K562 (cell line): Measurements from ENCODE around the gene WASF3. TPM values are rescaled to one million over a fixed set of nuclear protein-coding genes. Genes with fewer than 3 reads are reported as not detected.

ENCODE experiments used
- ATAC-seq: fragments of 200-7000 bp; cut with Tn5 transposase; 3 replicates; pipeline ENCODE4 v1.9.1; 2020; ENCODE audit warnings: moderate library complexity
- BruUV-seq: library from RNA; stranded (reverse); fragments of 400-500 nt; replicated peaks from 2 replicates; lab custom pipeline; 2021; lab: Mats Ljungman, UMichigan
- CTCF ChIA-PET: fragments of 300-600 bp; formaldehyde crosslinking; extraction: SDS; loops from one replicate; lab custom pipeline; 2021; ENCODE audit warnings: low intra/inter-chr PET ratio; lab: Yijun Ruan, JAX
- POLR2A ChIA-PET: fragments of 300-600, 350-650 bp; sonication (Branson Sonifier 250); formaldehyde crosslinking; extraction: SDS; loops from one replicate; lab custom pipeline; 2021; ENCODE audit warnings: antibody characterized with exemption, inconsistent platforms; lab: Yijun Ruan, JAX
- DNase-seq, 4 experiments: peaks; one replicate each; pipeline versions ENCODE4 v3.0.0 to v3.0.0-alpha.2; 2011 to 2018; ENCODE audit warnings: low spot score in 3 of 4, mixed read lengths in 3 of 4; ENCODE audit errors: extremely low read depth in 1 of 4
- FAIRE-seq: peaks from 2 replicates; lab custom pipeline; 2011; peaks lifted over from hg19 to GRCh38; lab: Jason Lieb, UNC
- H2AFZ ChIP-seq: 2 replicates; pipeline ENCODE4 v1.6.0; 2011; ENCODE audit warnings: low read depth, low read length, control low read depth, inconsistent platforms
- H3K27ac ChIP-seq: fragments of 200-600 bp; 3 replicates; pipeline ENCODE4 v1.8.0; 2011; ENCODE audit warnings: low read depth, mild to moderate bottlenecking, control low read depth, inconsistent platforms, low read length, moderate library complexity, mixed read lengths; ENCODE audit errors: extremely low read depth
- H3K27me3 ChIP-seq, 2 experiments: fragments of 300-600 bp in 1 of 2; 2 replicates in 1 of 2; 3 replicates in 1 of 2; pipeline versions ENCODE4 v1.6.0 to v1.8.0; 2011; ENCODE audit warnings: inconsistent platforms in 2 of 2, low read length in 2 of 2, mild to moderate bottlenecking in 1 of 2, mixed read lengths in 1 of 2, moderate library complexity in 1 of 2; ENCODE audit not compliant: control insufficient read depth in 2 of 2, insufficient read depth in 2 of 2
- H3K36me3 ChIP-seq: fragments of 300-600 bp; 3 replicates; pipeline ENCODE4 v1.8.0; 2011; ENCODE audit warnings: mild to moderate bottlenecking, low read length, inconsistent platforms; ENCODE audit not compliant: control insufficient read depth, insufficient read depth
- H3K4me1 ChIP-seq, 2 experiments: fragments of 200-600 bp in 1 of 2; replicated peaks in 1 of 2; 2 replicates in 1 of 2; 3 replicates in 1 of 2; pipeline versions ENCODE4 v1.5.1 to v1.8.0; 2011; ENCODE audit warnings: inconsistent platforms in 2 of 2, low read length in 2 of 2, mild to moderate bottlenecking in 1 of 2, mixed read lengths in 1 of 2, moderate library complexity in 1 of 2; ENCODE audit not compliant: control insufficient read depth in 2 of 2, insufficient read depth in 2 of 2
- H3K4me2 ChIP-seq: 2 replicates; pipeline ENCODE4 v1.6.1; 2011; ENCODE audit warnings: low read length, control low read depth, inconsistent platforms, mixed read lengths; ENCODE audit not compliant: insufficient read depth
- H3K4me3 ChIP-seq: fragments of 200-600 bp; sonication (generic), shearing (Covaris generic); 2 replicates; pipeline ENCODE4 v1.5.1; 2016; ENCODE audit warnings: control low read depth, inconsistent platforms
- H3K79me2 ChIP-seq: fragments of 200-600 bp; 3 replicates; pipeline ENCODE4 v1.8.0; 2011; ENCODE audit warnings: low read length, inconsistent platforms; ENCODE audit not compliant: control insufficient read depth, insufficient read depth
- H3K9ac ChIP-seq, 2 experiments: 2 replicates each; pipeline versions ENCODE4 v1.6.0 to v1.6.1; 2011; ENCODE audit warnings: low read depth in 2 of 2, low read length in 2 of 2, control low read depth in 1 of 2, inconsistent platforms in 1 of 2, mild to moderate bottlenecking in 1 of 2, mixed read lengths in 1 of 2; ENCODE audit not compliant: insufficient read depth in 1 of 2
- H3K9me1 ChIP-seq: one replicate; pipeline ENCODE4 v1.6.0; 2011; ENCODE audit warnings: inconsistent platforms, mild to moderate bottlenecking, low read length, moderate library complexity; ENCODE audit not compliant: control insufficient read depth, insufficient read depth
- H3K9me3 ChIP-seq: replicated peaks from 2 replicates; pipeline ENCODE4 v1.5.1; 2011; ENCODE audit warnings: low read depth, low read length, inconsistent platforms; ENCODE audit not compliant: control insufficient read depth, insufficient read depth
- H4K20me1 ChIP-seq: replicated peaks from 2 replicates; pipeline ENCODE4 v1.6.1; 2011; ENCODE audit warnings: low read length, inconsistent platforms, mixed read lengths; ENCODE audit not compliant: control insufficient read depth, insufficient read depth
- ARHGAP35 ChIP-seq: fragments of 450-650 bp; IDR thresholded peaks from 2 replicates; pipeline ENCODE4 v1.6.1; 2018; ENCODE audit not compliant: partially characterized antibody
- ARID2 ChIP-seq: fragments of 450-650 bp; IDR thresholded peaks from 2 replicates; pipeline ENCODE4 v1.6.1; 2017; ENCODE audit warnings: antibody characterized with exemption, mild to moderate bottlenecking
- FIP1L1 ChIP-seq: fragments of 200-400 bp; formaldehyde crosslinking; IDR thresholded peaks from 2 replicates; pipeline ENCODE4 v1.6.1; 2018; ENCODE audit warnings: mild to moderate bottlenecking, low read depth, low read length; ENCODE audit not compliant: poor library complexity, severe bottlenecking
- MAZ ChIP-seq, 2 experiments: fragments of 450-650 bp in 1 of 2; sonication (generic) in 1 of 2; formaldehyde crosslinking; IDR thresholded peaks in 1 of 2; conservative IDR thresholded peaks in 1 of 2; 2 replicates each; pipeline versions ENCODE4 v1.4.0 to v1.5.0; 2020; ENCODE audit warnings: mild to moderate bottlenecking in 1 of 2, missing genetic modification reagents in 1 of 2
- PHF8 ChIP-seq: fragments of 200-600 bp; sonication (generic); IDR thresholded peaks from 2 replicates; pipeline ENCODE4 v1.6.1; 2012; ENCODE audit warnings: mixed run types, mild to moderate bottlenecking, inconsistent platforms, low read length, moderate library complexity, borderline replicate concordance
- POLR2H ChIP-seq: IDR thresholded peaks from 2 replicates; pipeline ENCODE4 v1.6.1; 2016; ENCODE audit warnings: missing genetic modification characterization, low read depth, mild to moderate bottlenecking, control low read depth, missing compliant biosample characterization, moderate library complexity
- ZFP36 ChIP-seq: fragments of 150-350 bp; IDR thresholded peaks from 2 replicates; pipeline ENCODE4 v1.6.1; 2018; ENCODE audit warnings: low read length, low read depth; ENCODE audit not compliant: partially characterized antibody
- ZNF57 ChIP-seq: fragments of 450-650 bp; formaldehyde crosslinking; IDR thresholded peaks from 2 replicates; pipeline ENCODE4 v1.4.0; 2020; ENCODE audit warnings: mild to moderate bottlenecking, moderate library complexity
- WGBS: fragments of 100-300 bp; shearing (Covaris generic); methylation state at CpG from one replicate; pipeline ENCODE4 v1.1.6; 2016; ENCODE audit warnings: low coverage, mixed read lengths; ENCODE audit not compliant: insufficient coverage; ENCODE audit errors: missing lambda C conversion rate; 5-methylcytosine and 5-hydroxymethylcytosine counted together
- in situ Hi-C: fragments of 300-500 bp; cut with MboI; formaldehyde crosslinking; loops from 4 replicates; pipeline ENCODE4 v1.15.0; 2018; ENCODE audit warnings: inconsistent platforms, mixed read lengths
- intact Hi-C: fragments of 100-400 bp; cut with micrococcal nuclease; formaldehyde crosslinking; loops from 2 replicates; pipeline ENCODE4 v1.14.2; 2022
- polyA plus RNA-seq, 8 experiments: library from polyadenylated mRNA; depleted of rRNA in 4 of 8; stranded (reverse) in 5 of 8; unstranded in 3 of 8; fragments of >200 nt; fragmentation: Nextera tagmentation in 2 of 8; fragmentation: Illumina TruSeq in 1 of 8; extraction: Ambion mirVana in 2 of 8; extraction: Trizol in 1 of 8; gene quantifications; 2 replicates each; pipeline versions ENCODE4 v1.2.1 to v1.2.3, GENCODE V29; 2011 to 2014; ENCODE audit warnings: inconsistent platforms in 1 of 8, missing spikeins in 1 of 8
- total RNA-seq, 7 experiments: library from RNA; depleted of rRNA in 6 of 7; stranded (reverse); fragments of >200 nt in 6 of 7; fragmentation: Illumina TruSeq in 2 of 7; extraction: Trizol in 2 of 7; gene quantifications; 2 replicates each; pipeline versions ENCODE4 v1.2.1 to v1.2.3, GENCODE V29; 2011 to 2021; ENCODE audit warnings: low replicate concordance in 1 of 7
- TF ChIP-seq, protein P1 (sequence below): fragments of 250-450 bp; sonication (Bioruptor Pico); IDR thresholded peaks from 2 replicates; pipeline ENCODE4 v1.9.0; 2021; ENCODE audit warnings: mild to moderate bottlenecking, inconsistent platforms
- TF ChIP-seq, protein P2 (sequence below): fragments of 450-650 bp; conservative IDR thresholded peaks from 2 replicates; pipeline ENCODE4 v1.6.1; 2016; ENCODE audit warnings: missing genetic modification characterization, low read depth, mild to moderate bottlenecking, control low read depth, missing compliant biosample characterization
- TF ChIP-seq, protein P3 (sequence below): fragments of 250-450 bp; sonication (Bioruptor Pico); IDR thresholded peaks from 2 replicates; pipeline ENCODE4 v1.5.0; 2021; ENCODE audit warnings: mild to moderate bottlenecking, moderate library complexity

WASF3 gene
- total and polyA plus RNA-seq, 9 of the 15 experiments (the other 6 are each of a cell fraction or from before 2014, with no cell fraction given) = 0.04 to 0.43 (median 0.11) TPM

DNA sequence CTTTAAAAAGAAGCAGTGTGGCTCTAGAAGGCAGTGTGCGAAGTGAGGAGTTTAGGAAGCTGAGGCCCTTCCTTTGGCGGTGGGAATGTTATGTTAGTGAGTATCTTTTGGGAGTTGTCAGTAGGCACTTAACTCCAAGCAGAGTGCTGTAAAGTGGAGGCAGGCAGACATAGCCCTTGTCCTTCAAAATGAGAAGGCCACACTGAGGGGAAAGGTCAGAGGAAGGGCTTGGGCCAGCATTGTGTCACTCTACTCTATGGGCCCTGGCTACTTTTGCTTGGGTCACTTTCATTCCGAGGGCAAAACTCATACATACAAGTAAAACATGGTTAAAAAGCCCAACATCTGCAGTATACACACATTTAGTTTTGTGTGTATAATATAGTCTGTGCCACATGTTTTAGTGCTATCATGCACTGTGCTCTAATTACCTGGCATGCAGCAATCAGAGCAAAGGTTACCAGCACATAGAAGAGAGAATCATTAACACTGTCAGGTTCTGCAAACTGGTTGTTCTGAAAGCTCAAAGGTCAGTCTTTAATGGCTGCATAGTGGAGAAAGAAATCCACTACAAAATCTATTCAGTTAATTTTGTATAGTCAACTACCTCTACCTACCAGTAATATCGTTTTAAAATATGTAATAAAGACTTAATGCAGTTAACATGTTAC, 64.4 kb downstream of the WASF3 start:
- WGBS = 0% methylated on average over 2 of the region's 4 CpGs
- FAIRE-seq (no peak), DNase-seq (no peak), ATAC-seq (no peak)
- ChIA-PET POLR2A (interaction anchor here (0.6 to 1.0 kb wide), 2 partner anchors 16 to 120 kb away, joined by 3 read pairs; no protein-coding TSS in a partner anchor), CTCF (no interaction called here)
- Histone ChIP-seq H4K20me1 (no peaks in the 10 kb centered on the region), H3K4me2 (no peak overlapping the region), H3K4me1 (no peaks in the 10 kb centered on the region), H3K9me3 (no peaks in the 10 kb centered on the region), H3K27ac (no peak overlapping the region), H3K27me3 (no peaks in the 10 kb centered on the region), H3K4me3 (no peak overlapping the region), H3K9me1 (no peaks in the 10 kb centered on the region), H3K9ac (no peak overlapping the region), H3K79me2 (no peaks in the 10 kb centered on the region), H3K36me3 (no peaks in the 10 kb centered on the region), H2AFZ (no peak overlapping the region)
- intact Hi-C loops (no loop called here), in situ Hi-C loops (loop anchor here (10.0 kb wide), 1 partner anchor 437 kb away; no protein-coding TSS in a partner anchor)
- no TSS peak for BruUV-seq
- TF ChIP-seq PHF8 (no peak), ARID2 (no peak), FIP1L1 (no peak), MAZ (CRISPR knock-in tag; conservative IDR thresholded peaks at IDR 0.05 in 1 of 2, IDR thresholded peaks at IDR 0.05 in 1 of 2) (no peak), ZFP36 (no peak), ARHGAP35 (no peak), ZNF57 (CRISPR knock-in tag) (no peak), POLR2H (no peak)
- TF ChIP-seq, protein P1, sequence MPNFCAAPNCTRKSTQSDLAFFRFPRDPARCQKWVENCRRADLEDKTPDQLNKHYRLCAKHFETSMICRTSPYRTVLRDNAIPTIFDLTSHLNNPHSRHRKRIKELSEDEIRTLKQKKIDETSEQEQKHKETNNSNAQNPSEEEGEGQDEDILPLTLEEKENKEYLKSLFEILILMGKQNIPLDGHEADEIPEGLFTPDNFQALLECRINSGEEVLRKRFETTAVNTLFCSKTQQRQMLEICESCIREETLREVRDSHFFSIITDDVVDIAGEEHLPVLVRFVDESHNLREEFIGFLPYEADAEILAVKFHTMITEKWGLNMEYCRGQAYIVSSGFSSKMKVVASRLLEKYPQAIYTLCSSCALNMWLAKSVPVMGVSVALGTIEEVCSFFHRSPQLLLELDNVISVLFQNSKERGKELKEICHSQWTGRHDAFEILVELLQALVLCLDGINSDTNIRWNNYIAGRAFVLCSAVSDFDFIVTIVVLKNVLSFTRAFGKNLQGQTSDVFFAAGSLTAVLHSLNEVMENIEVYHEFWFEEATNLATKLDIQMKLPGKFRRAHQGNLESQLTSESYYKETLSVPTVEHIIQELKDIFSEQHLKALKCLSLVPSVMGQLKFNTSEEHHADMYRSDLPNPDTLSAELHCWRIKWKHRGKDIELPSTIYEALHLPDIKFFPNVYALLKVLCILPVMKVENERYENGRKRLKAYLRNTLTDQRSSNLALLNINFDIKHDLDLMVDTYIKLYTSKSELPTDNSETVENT (CRISPR knock-in tag) = no peak
- TF ChIP-seq, protein P2, sequence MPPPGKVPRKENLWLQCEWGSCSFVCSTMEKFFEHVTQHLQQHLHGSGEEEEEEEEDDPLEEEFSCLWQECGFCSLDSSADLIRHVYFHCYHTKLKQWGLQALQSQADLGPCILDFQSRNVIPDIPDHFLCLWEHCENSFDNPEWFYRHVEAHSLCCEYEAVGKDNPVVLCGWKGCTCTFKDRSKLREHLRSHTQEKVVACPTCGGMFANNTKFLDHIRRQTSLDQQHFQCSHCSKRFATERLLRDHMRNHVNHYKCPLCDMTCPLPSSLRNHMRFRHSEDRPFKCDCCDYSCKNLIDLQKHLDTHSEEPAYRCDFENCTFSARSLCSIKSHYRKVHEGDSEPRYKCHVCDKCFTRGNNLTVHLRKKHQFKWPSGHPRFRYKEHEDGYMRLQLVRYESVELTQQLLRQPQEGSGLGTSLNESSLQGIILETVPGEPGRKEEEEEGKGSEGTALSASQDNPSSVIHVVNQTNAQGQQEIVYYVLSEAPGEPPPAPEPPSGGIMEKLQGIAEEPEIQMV (tag) = no peak
- TF ChIP-seq, protein P3, sequence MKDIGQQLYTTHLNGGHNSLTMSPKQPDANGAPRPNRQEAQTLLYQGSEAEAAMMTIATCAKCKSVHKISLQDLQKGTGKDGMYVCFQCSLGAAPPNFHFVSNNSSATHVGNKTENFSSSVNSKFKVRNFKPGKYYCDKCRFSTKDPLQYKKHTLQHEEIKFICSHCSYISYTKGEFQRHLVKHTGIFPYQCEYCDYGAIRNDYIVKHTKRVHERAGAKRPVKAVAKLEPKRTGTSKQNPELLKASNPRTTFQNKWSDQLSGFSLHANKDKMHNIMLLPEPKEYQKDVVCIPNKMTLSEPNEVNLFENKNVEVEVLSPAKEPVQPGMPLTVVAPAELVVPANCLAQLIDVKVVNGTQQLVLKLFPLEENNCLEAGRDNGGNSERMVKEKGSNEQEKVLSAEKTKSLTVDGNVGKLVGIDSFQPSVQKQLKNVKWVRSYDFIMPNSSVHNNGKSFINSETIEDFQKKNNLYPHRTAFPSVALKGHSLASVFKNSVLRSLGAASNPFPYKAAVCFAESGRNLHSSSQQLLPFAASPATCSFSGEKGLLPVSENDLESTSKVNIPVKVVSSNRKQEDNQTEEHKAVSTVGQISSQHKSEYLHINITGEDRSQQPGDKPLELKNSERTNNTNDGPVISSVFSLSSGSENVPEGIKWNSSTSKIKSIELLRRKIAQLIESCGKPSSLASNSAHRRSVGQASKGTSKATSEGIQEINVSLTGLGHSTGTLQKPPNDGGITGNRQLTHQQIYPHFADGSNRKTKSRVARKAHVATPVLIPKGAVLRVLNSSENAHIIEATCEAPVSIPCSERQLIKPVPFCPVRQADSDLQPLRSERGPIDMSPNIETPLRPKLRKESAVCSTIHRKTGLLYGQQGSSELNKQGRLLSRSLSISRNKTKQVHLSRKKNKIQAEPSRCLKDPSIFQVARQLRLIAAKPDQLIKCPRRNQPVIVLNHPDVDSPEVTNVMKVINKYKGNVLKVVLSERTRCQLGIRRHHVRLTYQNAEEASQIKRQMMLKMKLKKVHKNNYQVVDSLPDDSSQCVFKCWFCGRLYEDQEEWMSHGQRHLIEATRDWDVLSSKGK (CRISPR knock-in tag) = no peak
